ENCODE data around the gene MTTP. TPM values are rescaled to one million over a fixed set of nuclear protein-coding genes. Genes with fewer than 3 reads are reported as not detected.

The MTTP gene
- total and polyA plus RNA-seq, 10 donors, result 0.07 to 0.97 (median 0.12) TPM; not detected in 3

GRCh38 chr4:99572527-99573240 is 1.9 kb upstream of the MTTP start:
- Histone ChIP-seq H3K36me3 (no peaks in the 10 kb centered on the region), H3K9me3 (no peaks in the 10 kb centered on the region), H3K4me1 (peaks cover 0 to 6% (median 0%) of the 10 kb centered on the region in 6 donors), H3K27me3 (replicated peaks in 1 of 7) (peaks cover 0 to 4% (median 0%) of the 10 kb centered on the region in 7 donors), H3K27ac (no peak overlapping the region), H3K4me3 (no peak overlapping the region)
- 82 to 90% (median 87%) methylated on average over 6 of the region's 6 CpGs for WGBS, 5 donors
- TF ChIP-seq POLR2AphosphoS5 (IDR thresholded peaks at IDR 0.05) (no peak), CTCF (IDR thresholded peaks at IDR 0.05 in 8 of 11, conservative IDR thresholded peaks at IDR 0.05 in 3 of 11) (no peak), POLR2A (IDR thresholded peaks at IDR 0.05) (no peak)
- DNase-seq, result no peak
- intact Hi-C loops (cut with DNase I; ENCODE audit: low total_unique reads), result no loop called here

GRCh38 chr4:99573735-99574368 is 772 bp upstream of the MTTP start:
- DNase-seq, result no peak
- TF ChIP-seq POLR2A (IDR thresholded peaks at IDR 0.05), result no peak
- TF ChIP-seq CTCF (IDR thresholded peaks at IDR 0.05 in 8 of 11, conservative IDR thresholded peaks at IDR 0.05 in 3 of 11), result no peak
- no peak for TF ChIP-seq POLR2AphosphoS5 (IDR thresholded peaks at IDR 0.05)
- H3K27ac ChIP-seq, result no peak overlapping the region
- intact Hi-C loops (cut with DNase I; ENCODE audit: low total_unique reads), result no loop called here
- 73 to 93% (median 87%) methylated on average over 1 of the region's 1 CpG for WGBS, 5 donors
- no peaks in the 10 kb centered on the region for H3K9me3 ChIP-seq
- no peak overlapping the region for H3K4me3 ChIP-seq
- no peaks in the 10 kb centered on the region for H3K36me3 ChIP-seq
- peaks cover 0 to 4% (median 0%) of the 10 kb centered on the region in 7 donors for H3K27me3 ChIP-seq (replicated peaks in 1 of 7)
- peaks cover 0 to 6% (median 0%) of the 10 kb centered on the region in 6 donors for H3K4me1 ChIP-seq

- WGBS, 5 donors, result 78 to 95% (median 86%) methylated on average over 2 of the region's 2 CpGs
These were observed 4.1 kb downstream of the MTTP start for GRCh38 chr4:99578714-99579113.

More at GRCh38 chr4:99578714-99579113, 4.1 kb downstream of the MTTP start:
- no peak overlapping the region for H3K27ac ChIP-seq
- no peaks in the 10 kb centered on the region for H3K9me3 ChIP-seq
- no peak overlapping the region for H3K4me3 ChIP-seq
- intact Hi-C loops (cut with DNase I; ENCODE audit: low total_unique reads), result no loop called here
- TF ChIP-seq POLR2A (IDR thresholded peaks at IDR 0.05) (no peak), POLR2AphosphoS5 (IDR thresholded peaks at IDR 0.05) (no peak), CTCF (IDR thresholded peaks at IDR 0.05 in 8 of 11, conservative IDR thresholded peaks at IDR 0.05 in 3 of 11) (no peak)
- DNase-seq, result no peak
- peaks cover 0 to 6% (median 0%) of the 10 kb centered on the region in 6 donors for H3K4me1 ChIP-seq
- H3K36me3 ChIP-seq, result no peaks in the 10 kb centered on the region
- H3K27me3 ChIP-seq (replicated peaks in 1 of 7), result peaks cover 0 to 10% (median 0%) of the 10 kb centered on the region in 7 donors

Data from spleen (tissue), 11 donors.